SK-N-DZ (cell line): ENCODE data around the gene VDAC2. TPM values are rescaled to one million over a fixed set of nuclear protein-coding genes. Genes with fewer than 3 reads are reported as not detected.
"Not testable (repeated sequence)": the region's sequence is repeated elsewhere in the genome, so short reads cannot be mapped to it uniquely, and the experiment has no call there.

ENCODE experiments used
- DNase-seq: peaks from one replicate; pipeline ENCODE4 v3.0.0-alpha.2; 2015; ENCODE audit warnings: low spot score
- polyA plus RNA-seq, 2 experiments: library from polyadenylated mRNA; depleted of rRNA; stranded (reverse); fragments of >200 nt; gene quantifications; 2 replicates each; pipeline ENCODE4 v1.2.3, GENCODE V29; 2014

Gene VDAC2, protein sequence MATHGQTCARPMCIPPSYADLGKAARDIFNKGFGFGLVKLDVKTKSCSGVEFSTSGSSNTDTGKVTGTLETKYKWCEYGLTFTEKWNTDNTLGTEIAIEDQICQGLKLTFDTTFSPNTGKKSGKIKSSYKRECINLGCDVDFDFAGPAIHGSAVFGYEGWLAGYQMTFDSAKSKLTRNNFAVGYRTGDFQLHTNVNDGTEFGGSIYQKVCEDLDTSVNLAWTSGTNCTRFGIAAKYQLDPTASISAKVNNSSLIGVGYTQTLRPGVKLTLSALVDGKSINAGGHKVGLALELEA
- 283 and 329 TPM in 2 replicates for polyA plus RNA-seq (2014; cell fraction: cytosol; rRNA removed)
- polyA plus RNA-seq (2014; cell fraction: nucleus; rRNA removed): 217 and 226 TPM in 2 replicates

DNA sequence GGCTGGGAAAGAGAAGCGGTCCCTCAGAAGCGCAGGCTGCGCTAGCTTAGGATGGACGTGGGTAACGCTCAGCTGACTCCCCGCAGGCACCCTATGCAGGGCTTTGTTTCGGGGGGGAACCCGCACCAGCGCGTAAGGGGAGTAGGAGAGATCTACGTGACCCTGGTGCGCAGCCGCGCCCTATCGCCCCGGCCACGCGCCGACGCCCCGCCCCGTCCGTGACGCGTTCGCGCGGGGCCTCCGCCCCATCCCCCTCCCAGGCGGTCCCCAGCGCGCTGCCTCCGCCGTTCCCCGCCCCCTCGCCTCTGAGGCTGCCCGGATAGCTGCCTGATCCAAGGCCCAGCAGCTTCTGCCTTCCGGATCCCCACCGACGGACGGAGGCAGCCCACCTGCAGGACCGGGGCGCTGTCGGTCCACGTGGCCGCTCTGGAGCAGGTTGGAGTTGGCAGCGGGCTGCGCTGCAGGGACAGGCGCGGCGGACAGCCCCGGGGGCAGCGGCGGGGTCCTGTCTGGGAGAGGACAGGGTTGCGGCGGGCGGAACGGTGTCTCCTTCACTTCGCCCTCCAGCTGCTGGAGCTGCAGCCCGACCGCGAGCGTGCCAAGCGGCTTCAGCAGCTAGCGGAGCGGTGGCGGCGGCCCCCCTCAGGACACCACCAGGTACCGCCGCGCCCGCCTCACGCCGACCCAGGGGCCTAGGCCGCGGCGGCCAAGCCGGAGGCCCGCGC is at the start of gene VDAC2:
VDAC2 (plus strand) TSS at position 515 of the 725 bp plus-strand sequence. CDS start 363 bp downstream, outside the sequence.
- DNase-seq: peak; percentile 89

DNA sequence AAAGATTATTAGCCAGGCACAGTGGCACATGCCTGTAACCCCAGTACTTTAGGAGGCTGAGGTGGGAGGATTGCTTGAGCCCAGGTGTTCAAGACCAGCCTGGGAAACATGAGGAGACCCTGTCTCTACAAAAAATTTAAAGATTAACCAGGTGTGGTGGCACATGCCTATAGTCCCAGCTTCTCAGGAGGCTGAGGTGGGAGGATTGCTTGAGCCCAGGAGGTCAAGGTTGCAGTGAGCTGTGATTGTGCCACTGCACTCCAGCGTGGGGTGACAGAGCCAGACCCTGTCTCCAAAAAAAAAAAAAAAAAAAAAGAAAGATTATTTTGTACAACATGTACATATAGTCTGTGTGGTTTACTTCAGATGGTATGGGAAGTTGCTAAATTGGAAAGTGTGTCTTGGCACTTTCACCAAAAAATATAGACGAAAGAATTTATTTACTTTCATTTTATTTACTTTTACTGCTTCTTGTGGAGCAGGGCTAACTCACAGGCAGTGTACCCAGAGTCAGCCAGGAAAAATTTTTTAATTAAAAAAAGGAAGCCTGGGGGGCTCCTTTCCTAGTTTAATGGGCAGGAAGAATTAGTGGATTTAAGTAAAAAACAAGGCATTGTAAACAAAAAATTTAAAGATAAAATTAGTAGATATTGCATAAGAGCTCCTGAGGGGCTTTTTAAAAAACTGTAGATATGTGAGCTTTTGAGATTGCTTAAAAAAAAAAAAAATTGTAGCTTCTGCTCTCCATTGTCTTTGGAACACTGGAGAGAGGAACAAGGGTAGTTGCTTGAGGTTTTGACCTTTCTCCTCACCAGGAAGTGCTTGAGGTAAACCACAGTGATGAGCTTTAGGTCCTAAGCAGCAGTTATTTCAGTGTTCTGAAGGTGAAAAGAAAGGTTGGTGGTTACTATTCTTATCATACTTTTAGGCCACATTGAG is 44.6 kb upstream of the VDAC2 start:
- no peak for DNase-seq

DNA sequence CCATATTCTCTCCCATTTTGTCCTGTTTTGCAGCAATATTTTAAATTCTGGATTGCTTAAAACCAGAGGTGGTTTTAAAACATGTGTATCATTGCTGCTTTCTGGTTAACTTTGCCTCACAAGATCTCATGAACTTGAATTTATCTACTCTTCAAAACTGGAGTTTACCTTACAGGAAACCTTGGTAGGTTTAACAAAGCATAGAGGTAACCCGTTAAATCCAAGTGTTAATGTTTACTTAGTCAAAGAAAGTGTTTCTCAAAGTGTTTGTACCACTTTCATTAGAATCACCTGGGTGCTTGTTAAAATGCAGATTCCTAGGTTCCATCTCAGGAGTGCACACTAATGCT is 44.0 kb upstream of the VDAC2 start:
- no peak for DNase-seq

DNA sequence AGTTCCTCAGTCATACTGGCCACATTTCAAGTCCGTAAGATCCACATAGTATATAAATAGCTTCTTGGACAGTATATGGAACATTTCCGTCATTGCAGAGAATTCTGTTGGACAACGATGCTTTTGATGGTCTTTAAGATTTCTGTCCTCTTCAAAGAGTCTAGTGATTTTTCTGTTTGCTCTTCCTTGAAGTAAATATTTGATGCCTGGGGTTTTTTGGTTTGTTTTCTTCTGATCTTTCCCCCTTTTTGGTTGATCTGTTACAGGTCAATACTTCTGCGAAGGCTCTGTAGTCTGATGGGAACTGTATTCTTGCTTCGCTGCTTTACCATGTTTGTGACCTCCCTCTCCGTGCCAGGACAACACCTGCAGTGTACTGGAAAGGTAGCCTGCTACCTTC is 42.3 kb upstream of the VDAC2 start:
- DNase-seq: no peak

DNA sequence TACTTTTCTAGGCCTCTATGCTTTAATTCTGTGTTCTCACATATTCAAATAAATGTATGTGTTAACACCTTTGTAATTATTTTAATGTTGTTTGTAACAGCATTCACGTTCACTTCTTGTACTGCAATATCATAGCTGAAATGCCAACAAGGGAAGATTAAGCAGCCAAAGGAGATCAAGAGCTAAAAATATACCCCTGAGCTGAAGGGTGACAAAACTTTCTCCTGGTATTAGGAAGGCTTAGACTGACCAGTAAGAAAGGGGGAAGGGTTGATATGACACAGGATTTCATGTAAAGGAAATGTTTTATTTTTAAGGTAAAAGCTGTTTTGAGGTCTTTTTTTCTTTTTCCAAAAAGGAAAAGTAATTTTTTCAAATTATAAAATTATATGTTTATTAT is 40.4 kb upstream of the VDAC2 start:
- no peak for DNase-seq

DNA sequence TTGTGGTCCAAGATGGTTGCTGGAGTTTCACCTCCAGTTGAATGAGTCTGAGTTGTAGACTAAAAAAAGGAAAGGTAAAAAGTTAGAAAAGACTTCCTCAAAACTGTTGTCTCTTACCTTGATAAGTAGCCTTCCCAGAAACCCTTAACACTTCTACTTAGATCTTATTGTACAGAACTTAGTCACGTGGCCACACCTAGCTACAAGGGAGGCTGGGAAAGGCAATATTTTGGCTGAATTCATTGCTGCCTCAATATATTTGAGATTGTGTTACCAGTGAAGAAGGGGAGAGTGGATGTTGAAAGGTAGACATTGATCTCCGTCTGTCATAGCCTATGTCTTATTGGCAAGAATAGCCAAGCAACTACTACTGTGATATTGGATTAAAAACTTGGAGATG is 35.5 kb upstream of the VDAC2 start:
- DNase-seq: no peak

DNA sequence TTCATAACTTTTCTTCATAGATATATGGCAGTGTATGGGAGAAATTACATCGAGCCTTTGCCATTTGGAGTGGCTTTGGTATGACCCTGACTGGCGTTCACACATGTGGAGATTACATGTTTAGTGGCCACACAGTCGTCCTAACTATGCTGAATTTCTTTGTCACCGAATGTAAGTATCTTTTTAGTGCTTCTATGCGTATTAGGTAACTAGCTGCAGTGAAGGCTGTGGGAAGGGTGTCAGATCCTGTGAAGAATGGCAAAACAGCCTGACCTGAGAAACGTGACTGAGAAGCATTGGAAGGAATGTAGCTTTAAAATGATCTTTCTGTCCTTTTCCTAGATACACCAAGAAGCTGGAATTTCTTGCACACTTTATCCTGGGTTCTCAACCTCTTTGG is 34.5 kb upstream of the VDAC2 start:
- no peak for DNase-seq

DNA sequence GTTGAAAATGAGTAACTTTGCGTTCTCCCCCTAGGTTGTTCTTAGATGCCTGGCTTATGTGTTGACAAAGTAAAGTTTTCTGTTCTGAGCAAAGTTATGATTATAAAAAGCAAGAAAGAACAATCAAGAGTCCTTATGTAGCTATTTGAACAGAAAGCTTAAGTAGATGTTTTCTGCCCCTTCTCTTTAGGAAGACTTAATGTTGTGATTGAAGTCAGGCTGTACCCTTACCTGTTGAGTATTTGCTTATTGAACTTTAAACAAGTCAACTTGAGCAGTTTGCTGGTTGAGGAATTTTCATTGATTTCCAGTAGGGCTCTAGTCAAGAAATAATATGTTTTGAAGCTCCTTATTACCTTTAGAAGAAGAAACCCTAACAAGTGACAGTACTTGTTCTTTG is 33.9 kb upstream of the VDAC2 start:
- no peak for DNase-seq

DNA sequence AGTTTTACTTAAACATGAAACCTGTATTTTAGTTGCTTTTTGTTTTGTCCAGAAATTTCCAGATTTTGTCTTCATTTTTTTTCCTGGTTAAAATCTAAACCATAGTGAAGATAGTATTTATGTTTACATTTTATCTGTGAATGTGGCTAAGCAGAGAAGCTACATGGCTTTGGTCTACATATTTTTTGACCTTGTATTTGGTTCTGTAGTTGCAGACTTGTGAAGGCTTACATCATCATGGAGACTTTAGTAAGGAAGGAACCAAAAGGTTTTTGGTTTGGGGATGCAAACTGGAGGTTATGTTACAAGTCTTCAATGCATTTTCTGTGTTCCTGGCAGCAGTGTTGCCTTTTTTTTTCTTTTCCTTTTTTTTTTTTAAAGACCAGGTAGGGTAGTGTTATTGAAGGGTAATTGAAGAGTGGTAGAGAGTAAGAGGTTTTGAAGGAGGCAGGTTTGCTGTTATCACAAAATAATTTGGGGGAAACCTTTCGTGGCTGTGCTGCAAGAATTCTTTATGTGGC is 30.9 kb upstream of the VDAC2 start:
- no peak for DNase-seq

DNA sequence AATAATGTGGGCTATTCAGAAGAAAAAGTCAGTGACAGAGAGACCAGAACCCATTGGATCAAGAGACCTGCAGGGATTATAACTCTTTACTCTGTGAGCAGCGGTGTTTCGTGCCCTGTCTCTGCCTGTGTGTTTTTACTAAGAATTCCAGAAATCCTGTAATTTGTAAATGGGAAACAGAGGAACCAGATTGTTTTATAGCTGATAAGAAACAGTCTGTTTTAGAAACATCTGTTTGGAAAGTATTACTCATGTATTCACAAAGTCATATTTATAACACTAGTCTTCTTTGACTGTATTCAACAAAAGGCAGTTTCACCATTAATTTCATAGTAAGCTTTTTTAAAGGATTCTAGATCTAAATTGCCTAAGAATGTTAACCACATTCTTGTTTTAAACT is 30.0 kb upstream of the VDAC2 start:
- DNase-seq: no peak

DNA sequence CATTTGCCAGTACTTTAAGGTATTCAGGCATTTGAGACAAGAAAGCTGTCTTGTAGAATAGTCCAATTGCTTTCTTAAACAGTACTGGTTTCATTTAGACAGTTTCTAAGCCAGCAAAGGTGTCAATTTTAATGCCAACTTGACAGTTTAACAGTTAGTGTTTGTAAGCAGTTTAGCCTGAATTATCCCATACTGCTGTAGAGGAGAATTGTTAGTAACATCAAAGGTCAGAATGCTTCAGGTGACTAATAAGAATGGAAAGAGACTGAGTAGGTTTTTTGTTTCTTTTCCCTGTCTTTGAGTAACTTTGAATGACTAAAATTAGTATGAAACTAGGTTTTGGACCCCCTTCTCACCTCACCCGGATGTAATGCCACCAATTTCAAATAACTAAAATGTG is 29.5 kb upstream of the VDAC2 start:
- DNase-seq: no peak

DNA sequence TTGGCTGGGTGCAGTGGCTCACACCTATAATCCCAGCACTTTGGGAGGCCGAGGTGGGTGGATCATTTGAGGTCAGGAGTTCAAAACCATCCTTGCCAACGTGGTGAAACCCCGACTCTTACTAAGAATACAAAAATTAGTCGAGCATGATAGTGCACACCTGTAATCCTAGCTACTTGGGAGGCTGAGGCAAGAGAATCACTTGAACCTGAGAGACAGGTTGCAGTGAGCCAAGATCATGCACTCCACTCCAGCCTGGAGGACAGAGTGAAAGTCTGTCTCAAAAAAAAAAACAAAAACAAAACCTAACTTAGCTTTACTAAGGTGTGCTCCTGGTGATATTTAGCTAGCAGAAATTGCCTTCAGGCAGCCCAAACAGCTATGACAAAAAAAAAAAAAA is 24.3 kb upstream of the VDAC2 start:
- no peak for DNase-seq

DNA sequence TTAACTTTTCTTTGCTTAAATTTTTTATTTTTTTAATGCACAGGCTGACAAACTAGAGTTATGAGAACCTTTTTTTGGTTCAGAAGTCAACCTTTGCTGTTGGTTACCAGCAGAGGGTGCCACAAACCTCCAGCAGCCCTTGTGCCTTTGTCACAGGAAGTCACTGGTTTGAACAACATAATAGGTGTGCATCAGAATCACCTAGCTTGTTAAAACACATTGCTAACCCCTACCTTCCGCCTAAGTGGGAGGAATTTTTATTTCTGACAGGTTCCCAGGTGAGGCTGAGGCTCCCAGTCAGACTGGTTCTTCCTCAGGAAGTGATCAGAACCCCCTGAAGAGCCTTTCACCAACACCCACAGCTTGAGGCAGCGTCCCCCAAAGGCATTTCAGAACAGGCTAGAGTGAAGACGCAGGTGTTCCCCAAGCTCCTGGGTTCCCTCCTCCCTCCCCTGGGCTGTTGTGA is 22.6 kb upstream of the VDAC2 start:
- DNase-seq: peak; percentile 48

DNA sequence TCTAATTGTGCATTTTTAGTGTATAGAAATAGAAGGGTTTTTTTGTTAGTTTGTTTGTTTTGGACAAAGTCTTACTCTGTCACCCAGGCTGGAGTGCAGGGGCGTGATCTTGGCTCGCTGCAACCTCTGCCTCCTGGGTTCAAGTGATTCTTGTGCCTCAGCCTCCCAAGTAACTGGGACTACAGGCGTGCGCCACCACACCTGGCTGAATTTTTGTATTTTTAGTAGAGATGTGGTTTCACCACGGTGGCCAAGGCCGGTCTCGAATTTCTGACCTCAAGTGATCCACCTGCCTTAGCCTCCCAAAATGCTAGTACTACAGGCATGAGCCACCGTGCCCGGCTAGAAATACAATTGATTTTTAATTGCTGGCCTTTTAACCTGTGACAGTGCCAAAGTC is 22.1 kb upstream of the VDAC2 start:
- DNase-seq: not testable (repeated sequence)

DNA sequence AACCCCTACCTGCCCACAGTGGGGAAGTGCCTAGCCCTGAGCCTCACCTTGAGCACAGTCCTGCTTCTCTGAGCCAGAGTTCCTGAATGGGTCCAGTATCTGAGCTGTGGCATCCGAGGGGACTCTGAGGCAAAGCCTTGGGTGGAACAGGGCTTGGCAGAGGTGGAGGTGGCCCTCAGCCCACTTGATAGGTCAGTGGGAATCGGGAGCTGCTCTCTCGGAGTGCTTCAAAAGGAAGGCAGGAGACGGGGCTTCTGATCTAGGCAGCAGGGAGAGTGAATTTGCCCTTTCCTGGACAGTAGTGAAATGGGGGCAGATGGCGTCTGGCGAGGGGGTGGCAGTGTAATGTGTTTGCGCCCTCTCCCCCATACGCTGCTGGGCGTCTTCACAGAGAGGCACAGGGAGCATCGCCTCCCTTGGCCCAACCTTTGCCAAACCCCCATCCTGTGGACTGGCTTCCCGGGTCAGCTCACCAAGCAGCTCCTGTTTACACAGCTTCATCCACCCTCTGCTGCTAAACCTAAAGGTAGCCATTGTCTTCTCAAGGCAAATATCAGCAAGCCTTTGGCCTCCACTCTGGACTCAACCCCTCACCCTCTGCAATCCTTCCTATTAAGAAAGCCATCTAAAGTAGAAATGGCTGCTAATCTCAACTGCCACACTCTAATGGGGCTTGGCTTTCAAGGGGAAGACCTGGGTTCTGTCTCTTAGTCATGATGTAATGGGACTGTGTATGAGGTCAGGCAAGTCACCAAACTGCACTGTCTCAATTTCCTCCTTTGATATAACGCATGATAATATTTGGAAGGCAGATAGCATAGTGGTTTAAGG is 21.1 kb upstream of the VDAC2 start:
- DNase-seq: no peak

DNA sequence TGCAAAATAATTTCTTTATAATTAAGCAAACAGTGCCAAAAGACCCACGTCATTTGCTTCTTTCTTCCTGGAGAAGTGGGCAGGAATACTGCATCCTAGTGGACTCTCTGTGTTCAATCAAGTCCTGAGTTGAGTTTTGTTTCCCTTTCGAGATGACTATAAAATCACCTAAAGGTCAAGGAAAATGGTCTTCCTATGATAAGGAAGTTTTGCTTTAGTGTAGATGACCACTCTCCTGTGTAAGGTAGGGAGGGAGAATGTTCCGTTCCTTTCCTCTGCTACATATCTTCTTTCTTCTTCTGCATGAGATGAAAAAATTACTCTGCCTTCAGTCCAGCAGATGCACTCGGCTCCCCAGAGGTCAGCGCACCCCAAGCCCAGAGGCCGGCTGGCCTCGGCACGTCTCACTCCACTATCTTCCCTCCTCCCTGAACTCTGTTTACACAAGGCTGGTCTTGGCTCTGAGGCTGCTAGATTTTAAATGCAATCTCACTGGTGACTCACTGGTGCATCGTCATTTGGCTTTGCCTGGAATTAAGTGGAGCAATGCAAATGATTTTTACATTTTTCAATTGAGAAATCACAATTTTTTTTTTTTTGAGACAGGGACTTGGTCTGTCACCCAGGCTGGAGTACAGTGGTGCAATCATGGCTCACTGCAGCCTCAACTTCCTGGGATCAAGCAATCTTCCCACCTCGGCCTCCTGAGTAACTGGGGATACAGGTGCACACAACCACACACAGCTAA is 18.6 kb upstream of the VDAC2 start:
- DNase-seq: no peak

DNA sequence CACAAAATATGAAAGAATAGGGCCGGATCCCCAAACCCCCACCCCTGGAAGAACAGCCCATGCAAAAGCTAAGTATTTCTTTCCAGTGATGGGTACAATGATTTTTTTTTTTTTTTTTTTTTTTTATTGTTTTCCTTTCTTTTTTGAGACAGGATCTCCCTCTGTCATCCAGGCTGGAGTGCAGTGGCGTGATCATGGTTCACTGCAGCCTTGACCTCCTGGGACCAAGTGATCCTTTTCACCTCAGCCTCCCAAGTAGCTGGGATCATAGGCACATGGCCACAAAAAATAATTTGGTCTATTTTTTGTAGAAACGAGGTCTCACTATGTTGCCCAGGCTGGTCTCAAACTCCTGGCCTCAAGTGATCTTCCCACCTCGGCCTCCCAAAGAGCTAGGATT is 16.0 kb upstream of the VDAC2 start:
- DNase-seq: not testable (repeated sequence)

DNA sequence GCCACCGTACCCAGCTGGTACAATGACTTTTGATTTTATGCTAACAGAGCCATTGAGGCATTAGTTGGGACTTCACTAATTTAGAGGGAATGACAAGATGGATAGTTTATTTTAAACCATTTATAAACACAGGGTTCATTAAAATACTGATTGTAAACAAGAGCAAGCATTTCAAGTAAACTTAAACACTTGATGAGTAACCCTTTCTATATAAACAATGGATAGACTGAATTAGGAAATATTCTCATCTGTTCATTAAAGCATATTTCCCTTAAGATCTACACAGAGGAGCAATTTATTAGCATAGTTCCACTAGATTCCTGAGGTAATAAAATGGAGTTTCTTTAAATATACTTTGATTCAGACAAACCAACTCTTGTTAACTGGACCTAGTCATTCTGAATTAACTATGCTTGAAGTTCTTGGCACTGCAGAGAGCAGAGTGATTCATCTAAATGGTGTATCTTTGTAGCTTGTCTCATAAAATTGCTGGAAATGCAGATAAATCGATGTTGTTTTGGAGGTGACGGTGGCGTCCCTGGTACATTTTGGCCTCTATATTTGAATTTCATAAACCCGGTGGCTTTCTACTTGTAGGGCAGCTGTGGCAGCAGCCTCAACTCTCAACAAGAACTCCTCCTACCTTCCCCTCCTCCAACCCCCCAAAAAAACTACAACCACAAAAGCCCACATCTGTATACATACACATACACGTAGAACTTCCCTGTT is 15.4 kb upstream of the VDAC2 start:
- DNase-seq: no peak

DNA sequence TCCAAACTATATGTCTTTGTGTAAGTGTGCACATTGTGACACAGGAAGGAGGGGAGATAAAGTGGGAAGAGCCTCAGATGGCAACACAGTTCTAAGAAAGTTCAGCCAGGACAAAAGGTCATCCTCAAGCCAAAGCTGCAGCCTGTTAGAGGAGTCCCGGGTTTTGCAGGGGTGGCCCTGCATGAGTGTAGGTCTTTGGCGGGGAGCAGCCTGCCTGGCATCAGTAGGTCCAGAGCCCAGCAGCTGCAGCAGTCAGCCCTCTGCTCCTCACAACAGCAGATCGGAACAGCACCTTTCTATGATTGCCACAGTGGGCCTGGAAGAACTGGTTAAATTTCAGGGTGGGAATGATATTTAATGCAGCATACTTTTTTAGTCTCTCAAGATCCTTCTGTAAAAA is 13.5 kb upstream of the VDAC2 start:
- DNase-seq: no peak
